Neuron (in vitro differentiated cells): ENCODE measurements around the gene TMEM132D.

Source experiments
- H2AFZ ChIP-seq: one replicate; pipeline ENCODE4 v1.6.1; 2013; ENCODE audit warnings: low read depth, mild to moderate bottlenecking, inconsistent platforms, low read length, moderate library complexity
- H3K27me3 ChIP-seq: one replicate; pipeline ENCODE4 v1.6.1; 2013; ENCODE audit warnings: low read length; ENCODE audit not compliant: insufficient read depth
- H3K36me3 ChIP-seq: one replicate; pipeline ENCODE4 v1.6.1; 2013; ENCODE audit warnings: low read length; ENCODE audit not compliant: insufficient read depth
- H3K4me1 ChIP-seq: one replicate; pipeline ENCODE4 v1.6.1; 2013; ENCODE audit warnings: low read length; ENCODE audit not compliant: insufficient read depth
- H3K4me3 ChIP-seq: 2 replicates; pipeline ENCODE4 v1.5.1; 2013; ENCODE audit warnings: mild to moderate bottlenecking, low read length, moderate library complexity
- H3K9me3 ChIP-seq: one replicate; pipeline ENCODE4 v1.6.1; 2013; ENCODE audit warnings: low read length

Gene TMEM132D

GRCh38 chr12:129083121-129083840, 820.5 kb downstream of the TMEM132D start:
- H3K4me3 ChIP-seq: no peak overlapping the region
- H3K4me1 ChIP-seq: no peaks in the 10 kb centered on the region
- no peaks in the 10 kb centered on the region for H3K27me3 ChIP-seq
- H3K36me3 ChIP-seq: no peaks in the 10 kb centered on the region
- no peak overlapping the region for H2AFZ ChIP-seq
- no peaks in the 10 kb centered on the region for H3K9me3 ChIP-seq

GRCh38 chr12:129082441-129082840, 821.4 kb downstream of the TMEM132D start:
- H2AFZ ChIP-seq: no peak overlapping the region
- H3K9me3 ChIP-seq: no peaks in the 10 kb centered on the region
- no peak overlapping the region for H3K4me3 ChIP-seq
- H3K27me3 ChIP-seq: no peaks in the 10 kb centered on the region
- H3K36me3 ChIP-seq: no peaks in the 10 kb centered on the region
- H3K4me1 ChIP-seq: no peaks in the 10 kb centered on the region

GRCh38 chr12:129081755-129082250, 822.0 kb downstream of the TMEM132D start:
- H3K4me1 ChIP-seq: no peaks in the 10 kb centered on the region
- no peak overlapping the region for H3K4me3 ChIP-seq
- H3K9me3 ChIP-seq: no peaks in the 10 kb centered on the region
- no peak overlapping the region for H2AFZ ChIP-seq
- no peaks in the 10 kb centered on the region for H3K36me3 ChIP-seq
- no peaks in the 10 kb centered on the region for H3K27me3 ChIP-seq

GRCh38 chr12:129080821-129081220, 823.0 kb downstream of the TMEM132D start:
- no peaks in the 10 kb centered on the region for H3K9me3 ChIP-seq
- H3K4me1 ChIP-seq: no peaks in the 10 kb centered on the region
- no peaks in the 10 kb centered on the region for H3K27me3 ChIP-seq
- no peaks in the 10 kb centered on the region for H3K36me3 ChIP-seq
- H2AFZ ChIP-seq: no peak overlapping the region
- H3K4me3 ChIP-seq: no peak overlapping the region

- Histone ChIP-seq H3K9me3 (no peaks in the 10 kb centered on the region), H3K36me3 (no peaks in the 10 kb centered on the region), H3K27me3 (no peaks in the 10 kb centered on the region), H2AFZ (no peak overlapping the region), H3K4me3 (no peak overlapping the region), H3K4me1 (no peaks in the 10 kb centered on the region)
Observed at GRCh38 chr12:129080391-129080790, 823.4 kb downstream of the TMEM132D start.

GRCh38 chr12:129079719-129080118, 824.1 kb downstream of the TMEM132D start:
- H3K4me1 ChIP-seq: no peaks in the 10 kb centered on the region
- H2AFZ ChIP-seq: no peak overlapping the region
- no peak overlapping the region for H3K4me3 ChIP-seq
- no peaks in the 10 kb centered on the region for H3K36me3 ChIP-seq
- no peaks in the 10 kb centered on the region for H3K27me3 ChIP-seq
- H3K9me3 ChIP-seq: no peaks in the 10 kb centered on the region

- Histone ChIP-seq H3K4me3 (no peak overlapping the region), H2AFZ (no peak overlapping the region), H3K36me3 (no peaks in the 10 kb centered on the region), H3K27me3 (no peaks in the 10 kb centered on the region), H3K4me1 (no peaks in the 10 kb centered on the region), H3K9me3 (no peaks in the 10 kb centered on the region)
Observed at GRCh38 chr12:129076441-129077320, 827.1 kb downstream of the TMEM132D start.

- Histone ChIP-seq H3K4me3 (no peak overlapping the region), H3K9me3 (no peaks in the 10 kb centered on the region), H3K4me1 (no peaks in the 10 kb centered on the region), H3K27me3 (no peaks in the 10 kb centered on the region), H3K36me3 (no peaks in the 10 kb centered on the region), H2AFZ (no peak overlapping the region)
Observed at GRCh38 chr12:129075460-129076208, 828.2 kb downstream of the TMEM132D start.

- no peaks in the 10 kb centered on the region for H3K9me3 ChIP-seq
- no peak overlapping the region for H3K4me3 ChIP-seq
- H2AFZ ChIP-seq: no peak overlapping the region
- no peaks in the 10 kb centered on the region for H3K27me3 ChIP-seq
- peaks cover 8% of the 10 kb centered on the region for H3K4me1 ChIP-seq
- no peaks in the 10 kb centered on the region for H3K36me3 ChIP-seq
Observed at GRCh38 chr12:129074379-129074778, 829.4 kb downstream of the TMEM132D start.

GRCh38 chr12:129073157-129073915, 830.5 kb downstream of the TMEM132D start:
- H2AFZ ChIP-seq: no peak overlapping the region
- H3K4me1 ChIP-seq: peaks cover 8% of the 10 kb centered on the region
- H3K4me3 ChIP-seq: no peak overlapping the region
- H3K9me3 ChIP-seq: no peaks in the 10 kb centered on the region
- H3K27me3 ChIP-seq: no peaks in the 10 kb centered on the region
- H3K36me3 ChIP-seq: no peaks in the 10 kb centered on the region

GRCh38 chr12:129071362-129071761, 832.5 kb downstream of the TMEM132D start:
- H3K27me3 ChIP-seq: no peaks in the 10 kb centered on the region
- H3K36me3 ChIP-seq: no peaks in the 10 kb centered on the region
- no peaks in the 10 kb centered on the region for H3K9me3 ChIP-seq
- no peak overlapping the region for H3K4me3 ChIP-seq
- H3K4me1 ChIP-seq: peaks cover 8% of the 10 kb centered on the region
- no peak overlapping the region for H2AFZ ChIP-seq

GRCh38 chr12:129069886-129070285, 833.9 kb downstream of the TMEM132D start:
- no peaks in the 10 kb centered on the region for H3K27me3 ChIP-seq
- peaks cover 8% of the 10 kb centered on the region for H3K4me1 ChIP-seq
- no peak overlapping the region for H3K4me3 ChIP-seq
- no peak overlapping the region for H2AFZ ChIP-seq
- H3K36me3 ChIP-seq: no peaks in the 10 kb centered on the region
- no peaks in the 10 kb centered on the region for H3K9me3 ChIP-seq
